PC-3 (cell line): Measurements from ENCODE around the gene KLHL30. TPM values are rescaled to one million over a fixed set of nuclear protein-coding genes. Genes with fewer than 3 reads are reported as not detected.

Source experiments
- ATAC-seq: fragments of 200-7000 bp; cut with Tn5 transposase; 2 replicates; pipeline ENCODE4 v1.9.1; 2020; ENCODE audit warnings: mild to moderate bottlenecking, moderate library complexity
- BruUV-seq: library from RNA; stranded (reverse); fragments of 400-500 nt; replicated peaks from 2 replicates; lab custom pipeline; 2021; lab: Mats Ljungman, UMichigan
- CTCF ChIA-PET: fragments of 300-600 bp; sonication (Branson Sonifier 250); formaldehyde crosslinking; loops from one replicate; lab custom pipeline; 2022; ENCODE audit warnings: antibody characterized with exemption; lab: Charles Lee
- POLR2A ChIA-PET: fragments of 300-600 bp; sonication (Branson Sonifier 250); formaldehyde crosslinking; loops from one replicate; lab custom pipeline; 2022; ENCODE audit warnings: antibody characterized with exemption; ENCODE audit not compliant: unreplicated experiment; lab: Charles Lee
- DNase-seq: peaks from one replicate; pipeline ENCODE4 v3.0.0-alpha.2; 2015
- H2AFZ ChIP-seq: fragments of 300-600 bp; sonication (generic); 2 replicates; pipeline ENCODE4 v1.6.0; 2016; ENCODE audit warnings: antibody characterized with exemption, low read length
- H3F3A ChIP-seq: fragments of 300-600 bp; sonication (generic); one replicate; pipeline ENCODE4 v1.6.0; 2017; ENCODE audit warnings: antibody characterized with exemption, low read length, control low read depth, mild to moderate bottlenecking; ENCODE audit not compliant: unreplicated experiment
- H3K27ac ChIP-seq: fragments of 300-600 bp; sonication (generic); 2 replicates; pipeline ENCODE4 v1.5.1; 2016; ENCODE audit warnings: mild to moderate bottlenecking, low read length
- H3K27me3 ChIP-seq: fragments of 300-600 bp; sonication (generic); 2 replicates; pipeline ENCODE4 v1.6.1; 2016; ENCODE audit warnings: low read length, mixed read lengths
- H3K36me3 ChIP-seq: fragments of 300-600 bp; sonication (generic); 2 replicates; pipeline ENCODE4 v1.6.1; 2016; ENCODE audit warnings: low read depth, mixed run types, low read length, mixed read lengths
- H3K4me1 ChIP-seq: fragments of 300-600 bp; sonication (generic); 2 replicates; pipeline ENCODE4 v1.5.1; 2016; ENCODE audit warnings: low read length; ENCODE audit not compliant: insufficient read depth
- H3K4me2 ChIP-seq: fragments of 300-600 bp; sonication (generic); 2 replicates; pipeline ENCODE4 v1.6.0; 2016; ENCODE audit warnings: low read length
- H3K4me3 ChIP-seq: fragments of 300-600 bp; sonication (generic); 2 replicates; pipeline ENCODE4 v1.5.1; 2016; ENCODE audit warnings: mild to moderate bottlenecking, low read length, mixed read lengths
- H3K79me2 ChIP-seq: fragments of 300-600 bp; sonication (generic); 2 replicates; pipeline ENCODE4 v1.6.1; 2017; ENCODE audit warnings: low read length, mixed read lengths
- H3K9ac ChIP-seq: fragments of 300-600 bp; sonication (generic); 2 replicates; pipeline ENCODE4 v1.6.0; 2016; ENCODE audit warnings: mild to moderate bottlenecking, low read length
- H3K9me2 ChIP-seq: fragments of 300-600 bp; sonication (generic); replicated peaks from 2 replicates; pipeline ENCODE4 v1.6.1; 2016; ENCODE audit warnings: mixed run types, low read length, mixed read lengths
- H3K9me3 ChIP-seq: fragments of 300-600 bp; sonication (generic); 2 replicates; pipeline ENCODE4 v1.6.1; 2016; ENCODE audit warnings: low read length, mixed read lengths
- H4K20me1 ChIP-seq: fragments of 300-600 bp; sonication (generic); 2 replicates; pipeline ENCODE4 v1.6.1; 2016; ENCODE audit warnings: low read length, mixed read lengths
- CTCF ChIP-seq: fragments of 300-600 bp; sonication (generic); conservative IDR thresholded peaks from 2 replicates; pipeline ENCODE4 v1.5.1; 2017; ENCODE audit warnings: antibody characterized with exemption, low read depth, mild to moderate bottlenecking, low read length
- EZH2phosphoT487 ChIP-seq: fragments of 300-600 bp; sonication (generic); IDR thresholded peaks from 2 replicates; pipeline ENCODE4 v1.6.1; 2018; ENCODE audit warnings: mild to moderate bottlenecking, antibody characterized with exemption, low read length, borderline replicate concordance
- intact Hi-C: fragments of 100-400 bp; cut with micrococcal nuclease; formaldehyde crosslinking; loops from 2 replicates; pipeline ENCODE4 v1.9.0; 2023
- total RNA-seq: library from RNA; depleted of rRNA; stranded (reverse); fragments of >200 nt; gene quantifications from 2 replicates; pipeline ENCODE4 v1.2.3, GENCODE V29; 2014; rRNA removed

The KLHL30 gene
- total RNA-seq, 1 experiment from 2014 or later, result not detected

DNA sequence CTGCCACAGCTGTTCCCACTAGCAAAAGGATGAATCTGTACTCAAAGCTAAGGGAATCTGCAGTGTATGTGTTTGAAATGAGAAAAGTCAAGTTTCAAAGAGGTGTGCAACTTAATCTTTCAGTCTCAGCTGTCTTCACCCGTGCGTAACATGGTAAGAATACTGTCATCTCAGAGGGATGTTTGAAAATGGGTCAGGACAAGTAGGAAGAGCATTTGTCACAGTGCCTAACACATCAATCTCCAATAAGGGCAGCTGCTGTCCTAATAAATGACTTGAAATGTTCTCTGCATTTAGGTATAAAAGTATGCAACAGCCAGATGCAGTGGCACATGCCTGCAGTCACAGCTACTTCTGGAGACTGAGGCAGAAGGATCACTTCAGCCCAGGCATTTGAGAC is 52.0 kb downstream of the KLHL30 start:
- TF ChIP-seq EZH2phosphoT487 (no peak), CTCF (no peak)
- Histone ChIP-seq H3K9me3 (no peaks in the 10 kb centered on the region), H3K4me2 (no peak overlapping the region), H3K27ac (no peak overlapping the region), H3K36me3 (peaks cover 61% of the 10 kb centered on the region), H4K20me1 (0 out of 2 replicates have a peak, but pooled peaks cover 2% of the 10 kb centered on the region), H3K79me2 (peaks cover 11% of the 10 kb centered on the region), H2AFZ (no peak overlapping the region), H3K9ac (no peak overlapping the region), H3K4me1 (no peaks in the 10 kb centered on the region), H3F3A (no peaks in the 10 kb centered on the region), H3K9me2 (no peaks in the 10 kb centered on the region), H3K27me3 (no peaks in the 10 kb centered on the region), H3K4me3 (no peak overlapping the region)
- DNase-seq, result no peak
- CTCF ChIA-PET, result no interaction called here
- BruUV-seq, result no TSS peak
- intact Hi-C loops, result no loop called here
- POLR2A ChIA-PET, result no interaction called here
- ATAC-seq, result no peak

Other genes with a start within 250 kb of the KLHL30 start
- 37.5 and 57.8 TPM in 2 replicates for gene UBE2F, start 171.7 kb upstream of the KLHL30 start, total RNA-seq
- 19.5 and 23.1 TPM in 2 replicates for gene SCLY, start 77.7 kb upstream of the KLHL30 start, total RNA-seq
- not detected in 2 replicates for gene ESPNL, start 38.3 kb upstream of the KLHL30 start, total RNA-seq
- gene ERFE, start 20.3 kb downstream of the KLHL30 start, total RNA-seq, result 7.4 and 8.5 TPM in 2 replicates
- gene ILKAP, start 65.0 kb downstream of the KLHL30 start, total RNA-seq, result 28.7 and 30.7 TPM in 2 replicates
- 9.8 and 19.6 TPM in 2 replicates for gene HES6, start 101.4 kb downstream of the KLHL30 start, total RNA-seq
- gene PER2, start 149.9 kb downstream of the KLHL30 start, total RNA-seq, result 8.6 and 13.0 TPM in 2 replicates
- gene TRAF3IP1, start 181.8 kb downstream of the KLHL30 start, total RNA-seq, result 8.2 and 12.0 TPM in 2 replicates